Stomach smooth muscle (tissue), 2 donors: ENCODE measurements around the gene TOP1.

Experiments used
- H3K27ac ChIP-seq: one replicate; pipeline ENCODE4 v1.7.0; 2013; ENCODE audit warnings: mild to moderate bottlenecking, low read length, inconsistent platforms
- H3K27me3 ChIP-seq, 2 donors: one replicate each; pipeline ENCODE4 v1.7.0; 2013; ENCODE audit warnings: low read length in 2 of 2; ENCODE audit not compliant: insufficient read depth in 2 of 2, control insufficient read depth in 1 of 2
- H3K36me3 ChIP-seq, 2 donors: one replicate each; pipeline ENCODE4 v1.7.0; 2013; ENCODE audit warnings: low read length in 2 of 2; ENCODE audit not compliant: control insufficient read depth in 2 of 2, insufficient read depth in 2 of 2
- H3K4me1 ChIP-seq: one replicate; pipeline ENCODE4 v1.7.0; 2013; ENCODE audit warnings: low read length; ENCODE audit not compliant: control insufficient read depth, insufficient read depth
- H3K4me3 ChIP-seq, 2 donors: one replicate each; pipeline ENCODE4 v1.7.0; 2013; ENCODE audit warnings: low read length in 2 of 2
- H3K9ac ChIP-seq, 2 donors: one replicate each; pipeline ENCODE4 v1.7.0; 2013; ENCODE audit warnings: low read length in 2 of 2, mild to moderate bottlenecking in 1 of 2
- H3K9me3 ChIP-seq, 2 donors: one replicate each; pipeline ENCODE4 v1.7.0; 2013; ENCODE audit warnings: low read length in 2 of 2; ENCODE audit not compliant: control insufficient read depth in 2 of 2
- donor health status: healthy.
- donor health status: Pancreatic carcinoma.

TOP1 gene

DNA sequence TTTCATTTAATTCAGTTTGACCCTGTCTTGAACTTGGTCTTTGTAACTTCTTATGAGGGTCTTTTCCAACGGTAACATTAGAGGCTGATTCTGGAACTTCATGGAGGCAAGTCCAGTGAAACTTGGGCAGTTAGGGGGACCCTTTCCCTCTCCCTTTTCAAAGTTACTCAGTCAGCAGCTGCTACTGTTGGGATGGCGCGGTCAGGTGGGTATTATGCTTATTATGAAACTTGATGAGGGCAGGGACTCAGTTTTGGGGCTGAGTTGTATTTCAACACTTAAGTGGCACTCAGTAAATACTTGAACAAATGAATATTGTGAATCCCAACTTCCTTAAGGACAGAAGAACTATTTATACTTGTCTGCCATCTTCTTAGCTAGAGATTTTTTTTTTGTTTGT, 20.8 kb downstream of the TOP1 start:
- H3K9ac ChIP-seq = no peak overlapping the region
- no peaks in the 10 kb centered on the region for H3K9me3 ChIP-seq
- peaks cover 22% of the 10 kb centered on the region for H3K4me1 ChIP-seq
- no peaks in the 10 kb centered on the region for H3K36me3 ChIP-seq
- no peak overlapping the region for H3K4me3 ChIP-seq
- no peak overlapping the region for H3K27ac ChIP-seq
- no peaks in the 10 kb centered on the region for H3K27me3 ChIP-seq

- Histone ChIP-seq H3K9me3 (no peaks in the 10 kb centered on the region), H3K9ac (no peak overlapping the region), H3K27ac (no peak overlapping the region), H3K4me1 (peaks cover 26% of the 10 kb centered on the region), H3K36me3 (no peaks in the 10 kb centered on the region), H3K4me3 (no peak overlapping the region), H3K27me3 (no peaks in the 10 kb centered on the region)
Observed at GRCh38 chr20:41050361-41051008, 21.9 kb downstream of the TOP1 start.

- Histone ChIP-seq H3K36me3 (no peaks in the 10 kb centered on the region), H3K9ac (no peak overlapping the region), H3K4me1 (peaks cover 30% of the 10 kb centered on the region), H3K27me3 (no peaks in the 10 kb centered on the region), H3K9me3 (no peaks in the 10 kb centered on the region), H3K4me3 (no peak overlapping the region), H3K27ac (no peak overlapping the region)
Observed at GRCh38 chr20:41051009-41051825, 22.6 kb downstream of the TOP1 start.

DNA sequence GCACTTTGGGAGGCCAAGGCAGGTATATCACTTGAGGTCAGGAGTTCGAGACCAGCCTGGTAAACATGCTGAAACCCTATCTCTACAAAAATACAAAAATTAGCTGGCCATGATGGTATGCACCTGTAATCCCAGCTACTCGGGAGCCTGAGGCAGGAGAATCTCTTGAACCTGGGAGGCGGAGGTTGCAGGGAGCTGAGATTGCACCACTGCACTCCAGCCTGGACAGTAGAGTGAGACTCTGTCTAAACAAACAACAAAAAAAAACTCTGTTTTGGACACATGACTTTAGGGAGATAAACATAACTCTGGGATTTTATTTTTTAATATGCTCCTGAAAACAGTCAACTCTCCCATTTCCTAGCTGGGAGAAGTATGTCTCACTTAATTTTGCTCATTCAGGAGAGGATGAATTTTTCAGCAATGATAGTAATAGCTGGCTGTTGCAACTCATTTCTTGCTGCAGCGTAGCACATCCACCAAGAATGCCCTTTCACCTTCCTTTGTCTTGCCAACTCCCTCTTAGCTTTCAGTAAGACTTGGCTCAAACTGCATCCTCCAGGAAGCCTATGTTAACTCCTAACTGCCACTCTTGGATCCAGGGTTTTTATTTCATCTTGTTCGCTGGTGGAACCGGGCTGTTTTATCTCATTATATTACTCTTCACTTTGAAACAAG, 24.3 kb downstream of the TOP1 start:
- H3K27me3 ChIP-seq = no peaks in the 10 kb centered on the region
- H3K4me1 ChIP-seq = peaks cover 24% of the 10 kb centered on the region
- H3K27ac ChIP-seq = no peak overlapping the region
- H3K4me3 ChIP-seq = no peak overlapping the region
- no peaks in the 10 kb centered on the region for H3K9me3 ChIP-seq
- no peak overlapping the region for H3K9ac ChIP-seq
- H3K36me3 ChIP-seq = no peaks in the 10 kb centered on the region

GRCh38 chr20:41054070-41054846, 25.6 kb downstream of the TOP1 start:
- peaks cover 27% of the 10 kb centered on the region for H3K4me1 ChIP-seq
- H3K4me3 ChIP-seq = no peak overlapping the region
- no peak overlapping the region for H3K9ac ChIP-seq

DNA sequence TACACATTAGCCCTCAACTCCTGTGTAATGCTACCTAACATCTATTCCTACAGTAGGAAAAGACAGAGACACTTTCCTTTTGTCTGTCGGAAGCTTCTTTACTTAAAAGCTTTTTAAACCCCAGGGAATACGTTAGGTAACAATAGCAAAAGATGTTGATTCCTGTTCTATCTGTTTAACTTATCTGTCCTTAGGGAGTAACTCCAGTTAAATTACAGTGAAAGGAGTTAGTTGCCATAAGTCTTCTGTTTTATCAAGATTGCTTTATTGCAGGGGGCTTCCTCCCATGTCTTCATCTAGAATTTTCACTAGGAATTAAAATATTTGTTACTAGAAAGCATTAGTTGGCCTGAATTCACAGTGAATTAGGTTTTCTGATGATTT, 26.2 kb downstream of the TOP1 start:
- H3K9me3 ChIP-seq = no peaks in the 10 kb centered on the region
- no peak overlapping the region for H3K4me3 ChIP-seq
- no peaks in the 10 kb centered on the region for H3K36me3 ChIP-seq
- no peak overlapping the region for H3K9ac ChIP-seq
- H3K27me3 ChIP-seq = no peaks in the 10 kb centered on the region
- peaks cover 27% of the 10 kb centered on the region for H3K4me1 ChIP-seq
- H3K27ac ChIP-seq = no peak overlapping the region

More at GRCh38 chr20:41054070-41054846, 25.6 kb downstream of the TOP1 start:
- H3K27me3 ChIP-seq = no peaks in the 10 kb centered on the region
- H3K27ac ChIP-seq = no peak overlapping the region
- H3K9me3 ChIP-seq = no peaks in the 10 kb centered on the region
- no peaks in the 10 kb centered on the region for H3K36me3 ChIP-seq

- Histone ChIP-seq H3K27me3 (no peaks in the 10 kb centered on the region), H3K9me3 (no peaks in the 10 kb centered on the region), H3K36me3 (no peaks in the 10 kb centered on the region), H3K4me3 (no peak overlapping the region), H3K27ac (no peak overlapping the region), H3K9ac (no peak overlapping the region), H3K4me1 (peaks cover 23% of the 10 kb centered on the region)
Observed at GRCh38 chr20:41055679-41056078, 27.1 kb downstream of the TOP1 start.

- Histone ChIP-seq H3K9me3 (no peaks in the 10 kb centered on the region), H3K4me3 (no peak overlapping the region), H3K27me3 (no peaks in the 10 kb centered on the region), H3K4me1 (peaks cover 13% of the 10 kb centered on the region), H3K9ac (no peak overlapping the region), H3K36me3 (no peaks in the 10 kb centered on the region), H3K27ac (no peak overlapping the region)
Observed at GRCh38 chr20:41057999-41058673, 29.5 kb downstream of the TOP1 start.

- H3K4me1 ChIP-seq = peaks cover 13% of the 10 kb centered on the region
Observed at GRCh38 chr20:41058674-41059635, 30.3 kb downstream of the TOP1 start.

More at GRCh38 chr20:41058674-41059635, 30.3 kb downstream of the TOP1 start:
- H3K4me3 ChIP-seq = no peak overlapping the region
- no peak overlapping the region for H3K9ac ChIP-seq
- no peak overlapping the region for H3K27ac ChIP-seq
- H3K27me3 ChIP-seq = no peaks in the 10 kb centered on the region
- H3K36me3 ChIP-seq = no peaks in the 10 kb centered on the region
- H3K9me3 ChIP-seq = no peaks in the 10 kb centered on the region
